HepG2 (cell line): Measurements from ENCODE around the gene CDC42EP4. TPM values are rescaled to one million over a fixed set of nuclear protein-coding genes. Genes with fewer than 3 reads are reported as not detected.

Experiments used
- KLF16 ChIP-seq, 2 experiments: sonication (generic) in 1 of 2; formaldehyde crosslinking in 1 of 2; IDR thresholded peaks; 2 replicates each; pipeline versions ENCODE4 v1.6.1 to v1.8.0; 2016 to 2023; ENCODE audit warnings: missing genetic modification reagents in 2 of 2, missing compliant biosample characterization in 1 of 2
- NFE2 ChIP-seq: sonication (generic); formaldehyde crosslinking; IDR thresholded peaks from 2 replicates; pipeline ENCODE4 v1.4.0; 2020; ENCODE audit warnings: missing genetic modification reagents
- RERE ChIP-seq: IDR thresholded peaks from 2 replicates; pipeline ENCODE4 v1.6.1; 2016; ENCODE audit warnings: low read depth, missing genetic modification reagents, missing compliant biosample characterization
- RFX3 ChIP-seq: IDR thresholded peaks from 2 replicates; pipeline ENCODE4 v1.6.1; 2016; ENCODE audit warnings: missing biosample characterization, missing genetic modification reagents
- SKIL ChIP-seq: sonication (generic); formaldehyde crosslinking; IDR thresholded peaks from 2 replicates; pipeline ENCODE4 v1.8.0; 2022; ENCODE audit warnings: missing genetic modification reagents, mild to moderate bottlenecking, moderate library complexity, borderline replicate concordance
- SRSF9 ChIP-seq: fragments of 200-400 bp; formaldehyde crosslinking; IDR thresholded peaks from 2 replicates; pipeline ENCODE4 v1.6.1; 2018; ENCODE audit warnings: borderline replicate concordance, mild to moderate bottlenecking, low read depth, low read length; ENCODE audit not compliant: insufficient read depth, poor library complexity, severe bottlenecking
- STAG1 ChIP-seq: sonication (generic); formaldehyde crosslinking; IDR thresholded peaks from 2 replicates; pipeline ENCODE4 v1.4.0; 2020; ENCODE audit warnings: missing genetic modification reagents
- TRIM24 ChIP-seq: sonication (generic); formaldehyde crosslinking; IDR thresholded peaks from 2 replicates; pipeline ENCODE4 v1.8.0; 2022; ENCODE audit warnings: mild to moderate bottlenecking, missing genetic modification reagents
- ZBTB38 ChIP-seq: sonication (generic); formaldehyde crosslinking; IDR thresholded peaks from 2 replicates; pipeline ENCODE4 v1.5.1; 2020; ENCODE audit warnings: mild to moderate bottlenecking, missing genetic modification reagents
- ZBTB43 ChIP-seq: sonication (generic); formaldehyde crosslinking; conservative IDR thresholded peaks from 2 replicates; pipeline ENCODE4 v1.4.0; 2020; ENCODE audit warnings: missing genetic modification reagents
- ZC3H13 ChIP-seq: sonication (generic); formaldehyde crosslinking; IDR thresholded peaks from 2 replicates; pipeline ENCODE4 v1.8.1; 2023; ENCODE audit warnings: mild to moderate bottlenecking, missing genetic modification reagents, moderate library complexity
- ZNF224 ChIP-seq: sonication (generic); formaldehyde crosslinking; IDR thresholded peaks from 2 replicates; pipeline ENCODE4 v1.5.0; 2020; ENCODE audit warnings: mild to moderate bottlenecking, missing genetic modification reagents
- ZNF512 ChIP-seq: sonication (generic); formaldehyde crosslinking; IDR thresholded peaks from 2 replicates; pipeline ENCODE4 v1.4.0; 2020; ENCODE audit warnings: mild to moderate bottlenecking, missing genetic modification reagents
- ZNF567 ChIP-seq: sonication (generic); formaldehyde crosslinking; IDR thresholded peaks from 2 replicates; pipeline ENCODE4 v1.8.1; 2023; ENCODE audit warnings: mild to moderate bottlenecking, missing genetic modification reagents, borderline replicate concordance
- ZNF776 ChIP-seq: sonication (generic); formaldehyde crosslinking; IDR thresholded peaks from 2 replicates; pipeline ENCODE4 v1.4.0; 2020; ENCODE audit warnings: mild to moderate bottlenecking, missing genetic modification reagents
- ZUFSP ChIP-seq: sonication (generic); formaldehyde crosslinking; IDR thresholded peaks from 2 replicates; pipeline ENCODE4 v1.9.0; 2021; ENCODE audit warnings: missing genetic modification reagents, mild to moderate bottlenecking, borderline replicate concordance
- polyA plus RNA-seq, 8 experiments: library from polyadenylated mRNA; depleted of rRNA in 3 of 8; stranded (reverse) in 7 of 8; unstranded in 1 of 8; fragments of >200 nt; fragmentation: Illumina TruSeq in 4 of 8; extraction: Trizol in 4 of 8; gene quantifications; 2 replicates each; pipeline versions ENCODE4 v1.2.1 to v1.2.3, GENCODE V29; 2011 to 2016; ENCODE audit warnings: low read depth in 4 of 8, missing spikeins in 1 of 8, mixed read lengths in 1 of 8; ENCODE audit not compliant: insufficient read depth in 1 of 8
- total RNA-seq, 5 experiments: library from RNA; depleted of rRNA; stranded (reverse); fragments of >200 nt; fragmentation: Illumina TruSeq; extraction: Trizol; gene quantifications; 2 replicates each; pipeline ENCODE4 v1.2.3, GENCODE V29; 2016; ENCODE audit warnings: low read depth in 1 of 5

Gene CDC42EP4
- total and polyA plus RNA-seq, 2 of the 13 experiments (the other 11 are each of a cell fraction or from before 2014, with no cell fraction given) = 19.0 to 54.0 TPM

- TF ChIP-seq ZUFSP (CRISPR knock-in tag) (no peak), ZBTB38 (no peak), ZNF512 (no peak), NFE2 (CRISPR knock-in tag) (no peak), RFX3 (CRISPR knock-in tag) (no peak), KLF16 (CRISPR knock-in tag; IDR thresholded peaks at IDR 0.05) (peak in 1 of 2 experiments; percentile 84; a peak in 1 of 4 replicates), ZNF776 (no peak), STAG1 (CRISPR knock-in tag) (peak; percentile 100), ZNF567 (CRISPR knock-in tag) (no peak), SKIL (CRISPR knock-in tag) (no peak), RERE (CRISPR knock-in tag) (no peak), TRIM24 (no peak), ZNF224 (CRISPR knock-in tag) (no peak), ZBTB43 (CRISPR knock-in tag) (no peak), ZC3H13 (CRISPR knock-in tag) (no peak), SRSF9 (no peak)
These were observed 56.1 kb downstream of the CDC42EP4 start (continued) for GRCh38 chr17:73255671-73256181.
